Activated effector memory CD4-positive, alpha-beta T cell treated with Interleukin-2 at 50 U/mL for 16 hours (primary cell): Measurements from ENCODE around the gene MIS18A.
"Not testable (repeated sequence)": the region's sequence is repeated elsewhere in the genome, so short reads cannot be mapped to it uniquely, and the experiment has no call there.

Experiments used
- DNase-seq: peaks from one replicate; pipeline ENCODE4 v3.0.0-alpha.2; 2020

Gene MIS18A

GRCh38 chr21:32303385-32303784 is 24.5 kb upstream of the MIS18A start:
- DNase-seq = no peak

- DNase-seq = no peak
Observed at GRCh38 chr21:32302560-32302959, 23.7 kb upstream of the MIS18A start.

GRCh38 chr21:32301596-32301995 is 22.7 kb upstream of the MIS18A start:
- DNase-seq = no peak

- DNase-seq = no peak
Observed at GRCh38 chr21:32300117-32300681, 21.4 kb upstream of the MIS18A start.

GRCh38 chr21:32299695-32300094 is 20.8 kb upstream of the MIS18A start:
- DNase-seq = no peak

- DNase-seq = no peak
Observed at GRCh38 chr21:32298658-32299081, 19.8 kb upstream of the MIS18A start, which contains the start of gene MRAP. Gene MRAP, plus strand, starts transcription at chr21:32298855. Its CDS starts 117 bp downstream, at chr21:32298972.

GRCh38 chr21:32298148-32298559 is 19.3 kb upstream of the MIS18A start:
- DNase-seq = no peak

- no peak for DNase-seq
Observed at GRCh38 chr21:32297449-32297848, 18.6 kb upstream of the MIS18A start.

GRCh38 chr21:32285476-32285875 is 6.6 kb upstream of the MIS18A start:
- DNase-seq = no peak

GRCh38 chr21:32282992-32283391 is 4.1 kb upstream of the MIS18A start:
- DNase-seq = no peak

- DNase-seq = no peak
Observed at GRCh38 chr21:32281531-32281930, 2.7 kb upstream of the MIS18A start.

GRCh38 chr21:32279377-32279680 is 480 bp upstream of the MIS18A start:
- DNase-seq = no peak

GRCh38 chr21:32278103-32278502 is 746 bp downstream of the MIS18A start:
- no peak for DNase-seq

- no peak for DNase-seq
Observed at GRCh38 chr21:32276671-32277070, 2.2 kb downstream of the MIS18A start.

- DNase-seq = no peak
Observed at GRCh38 chr21:32270748-32271147, 8.1 kb downstream of the MIS18A start.

- DNase-seq = not testable (repeated sequence)
Observed at GRCh38 chr21:32265321-32265720, 13.5 kb downstream of the MIS18A start.

- DNase-seq = no peak
Observed at GRCh38 chr21:32261929-32262328, 16.9 kb downstream of the MIS18A start.

GRCh38 chr21:32260130-32260529 is 18.7 kb downstream of the MIS18A start:
- DNase-seq = no peak

GRCh38 chr21:32258786-32259048 is 20.1 kb downstream of the MIS18A start:
- DNase-seq = not testable (repeated sequence)

GRCh38 chr21:32257962-32258785 is 20.7 kb downstream of the MIS18A start:
- no peak for DNase-seq

- no peak for DNase-seq
Observed at GRCh38 chr21:32256873-32257620, 21.8 kb downstream of the MIS18A start.

- no peak for DNase-seq
Observed at GRCh38 chr21:32256251-32256650, 22.6 kb downstream of the MIS18A start.

GRCh38 chr21:32253215-32253641 is 25.6 kb downstream of the MIS18A start:
- DNase-seq = no peak

- DNase-seq = no peak
Observed at GRCh38 chr21:32252136-32252535, 26.7 kb downstream of the MIS18A start.
